ENCODE measurements around the gene KRTAP4-16.
"Not testable (repeated sequence)": the region's sequence is repeated elsewhere in the genome, so short reads cannot be mapped to it uniquely, and the experiment has no call there.

The KRTAP4-16 gene

GRCh38 chr17:41126412-41126811, 24.4 kb upstream of the KRTAP4-16 start:
- TF ChIP-seq CTCF (IDR thresholded peaks at IDR 0.05; ENCODE audit: low read depth, low read length): no peak
- no peak overlapping the region for H3K4me3 ChIP-seq (replicated peaks in 1 of 2; ENCODE audit: low read depth in 2 of 2, low read length in 2 of 2)
- DNase-seq (ENCODE audit: low read depth in 2 of 2): no peak

GRCh38 chr17:41125064-41125463, 23.1 kb upstream of the KRTAP4-16 start:
- no peak overlapping the region for H3K4me3 ChIP-seq (replicated peaks in 1 of 2; ENCODE audit: low read depth in 2 of 2, low read length in 2 of 2)
- no peak for TF ChIP-seq CTCF (IDR thresholded peaks at IDR 0.05; ENCODE audit: low read depth, low read length)
- DNase-seq (ENCODE audit: low read depth in 2 of 2): no peak

GRCh38 chr17:41123991-41124371, 22.0 kb upstream of the KRTAP4-16 start, which contains the start of gene KRTAP4-12:
Gene KRTAP4-12 (minus strand): TSS chr17:41124182. CDS start chr17:41124122, 60 bp downstream.
- H3K4me3 ChIP-seq (replicated peaks in 1 of 2; ENCODE audit: low read depth in 2 of 2, low read length in 2 of 2); DNase-seq (ENCODE audit: low read depth in 2 of 2): not testable (repeated sequence)

- DNase-seq (ENCODE audit: low read depth in 2 of 2); H3K4me3 ChIP-seq (replicated peaks in 1 of 2; ENCODE audit: low read depth in 2 of 2, low read length in 2 of 2): not testable (repeated sequence)
Measured at GRCh38 chr17:41123292-41123990, 21.4 kb upstream of the KRTAP4-16 start.

GRCh38 chr17:41121742-41122141, 19.7 kb upstream of the KRTAP4-16 start:
- TF ChIP-seq CTCF (IDR thresholded peaks at IDR 0.05; ENCODE audit: low read depth, low read length): no peak
- no peak for DNase-seq (ENCODE audit: low read depth in 2 of 2)

GRCh38 chr17:41119696-41120690, 18.0 kb upstream of the KRTAP4-16 start:
- not testable (repeated sequence) for H3K4me3 ChIP-seq (replicated peaks in 1 of 2; ENCODE audit: low read depth in 2 of 2, low read length in 2 of 2); DNase-seq (ENCODE audit: low read depth in 2 of 2)

More at GRCh38 chr17:41121742-41122141, 19.7 kb upstream of the KRTAP4-16 start:
- H3K4me3 ChIP-seq (replicated peaks in 1 of 2; ENCODE audit: low read depth in 2 of 2, low read length in 2 of 2): no peak overlapping the region

- no peak overlapping the region for H3K4me3 ChIP-seq (replicated peaks in 1 of 2; ENCODE audit: low read depth in 2 of 2, low read length in 2 of 2)
- no peak for DNase-seq (ENCODE audit: low read depth in 2 of 2)
- TF ChIP-seq CTCF (IDR thresholded peaks at IDR 0.05; ENCODE audit: low read depth, low read length): no peak
Measured at GRCh38 chr17:41118721-41119120, 16.7 kb upstream of the KRTAP4-16 start.

GRCh38 chr17:41117846-41118386, 15.9 kb upstream of the KRTAP4-16 start, which contains the start of gene KRTAP4-11:
Gene KRTAP4-11 (minus strand): TSS chr17:41118373. CDS start chr17:41118315, 58 bp downstream.
- DNase-seq (ENCODE audit: low read depth in 2 of 2); H3K4me3 ChIP-seq (replicated peaks in 1 of 2; ENCODE audit: low read depth in 2 of 2, low read length in 2 of 2): not testable (repeated sequence)

Data from cardiac fibroblast (primary cell).